ENCODE measurements around the gene P2RY6. TPM values are rescaled to one million over a fixed set of nuclear protein-coding genes. Genes with fewer than 3 reads are reported as not detected.

Gene P2RY6
- total and polyA plus RNA-seq, 2 of the 4 experiments (the other 2 are of a cell fraction): 0.44 TPM; not detected in 1

DNA sequence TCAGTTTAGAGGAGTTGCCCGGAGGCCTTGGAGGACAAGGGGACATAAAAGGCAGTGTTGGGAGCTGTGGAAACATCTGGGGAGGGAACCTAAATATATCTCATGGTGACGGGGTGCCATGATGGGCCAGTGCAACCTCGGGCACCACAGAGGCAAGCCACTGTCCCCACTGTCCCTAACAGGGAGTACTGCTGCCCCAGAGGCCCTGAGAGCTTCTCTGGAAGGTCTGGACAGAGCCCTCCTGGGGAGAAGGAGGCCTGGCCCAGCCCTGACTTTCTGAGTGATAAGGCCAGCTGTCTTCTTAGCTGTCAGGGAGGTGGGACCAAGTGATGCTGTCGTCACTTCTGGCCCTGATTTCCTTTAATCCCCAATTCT is 5.5 kb upstream of the P2RY6 start:
- TF ChIP-seq MAZ (IDR thresholded peaks at IDR 0.05; ENCODE audit: borderline replicate concordance, low read depth, low read length) (no peak), FOS (IDR thresholded peaks at IDR 0.05; ENCODE audit: low read depth, low read length) (no peak), POLR2A (IDR thresholded peaks at IDR 0.05; ENCODE audit: low read depth, low read length) (no peak), ELK1 (IDR thresholded peaks at IDR 0.05; ENCODE audit: borderline replicate concordance, low read depth, low read length) (no peak), SMC3 (IDR thresholded peaks at IDR 0.05; ENCODE audit: low read depth, low read length) (no peak), RFX5 (IDR thresholded peaks at IDR 0.05; ENCODE audit: low read depth, low read length) (no peak), BHLHE40 (IDR thresholded peaks at IDR 0.05; ENCODE audit: low read depth, low read length) (no peak), RCOR1 (IDR thresholded peaks at IDR 0.05; ENCODE audit: insufficient replicate concordance, low read length) (no peak), CTCF (conservative IDR thresholded peaks at IDR 0.05; ENCODE audit: low read depth, low read length) (no peak), RAD21 (IDR thresholded peaks at IDR 0.05; ENCODE audit: low read length) (no peak), MAFK (IDR thresholded peaks at IDR 0.05; ENCODE audit: low read depth, low read length) (no peak), MXI1 (IDR thresholded peaks at IDR 0.05; ENCODE audit: borderline replicate concordance, low read depth, low read length) (no peak), CEBPB (IDR thresholded peaks at IDR 0.05; ENCODE audit: low read depth, low read length) (no peak), NFE2L2 (IDR thresholded peaks at IDR 0.05; ENCODE audit: low read depth, low read length) (no peak), CHD1 (IDR thresholded peaks at IDR 0.05; ENCODE audit: low read depth, low read length) (no peak)
- TF ChIP-seq, protein P1, sequence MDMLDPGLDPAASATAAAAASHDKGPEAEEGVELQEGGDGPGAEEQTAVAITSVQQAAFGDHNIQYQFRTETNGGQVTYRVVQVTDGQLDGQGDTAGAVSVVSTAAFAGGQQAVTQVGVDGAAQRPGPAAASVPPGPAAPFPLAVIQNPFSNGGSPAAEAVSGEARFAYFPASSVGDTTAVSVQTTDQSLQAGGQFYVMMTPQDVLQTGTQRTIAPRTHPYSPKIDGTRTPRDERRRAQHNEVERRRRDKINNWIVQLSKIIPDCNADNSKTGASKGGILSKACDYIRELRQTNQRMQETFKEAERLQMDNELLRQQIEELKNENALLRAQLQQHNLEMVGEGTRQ (IDR thresholded peaks at IDR 0.05; ENCODE audit: low read depth, low read length): no peak
- H2AK5ac ChIP-seq (ENCODE audit: low read depth, low read length): no peak overlapping the region
- no peak overlapping the region for H3K18ac ChIP-seq (ENCODE audit: low read depth, low read length)
- POLR2A ChIA-PET (ENCODE audit: unreplicated experiment): no interaction called here
- no peak overlapping the region for H4K5ac ChIP-seq (ENCODE audit: low read depth, low read length)
- H3K79me1 ChIP-seq (ENCODE audit: low read depth in 1 of 2, low read length in 2 of 2): no peaks in the 10 kb centered on the region
- in situ Hi-C loops (cut with MboI; ENCODE audit: low sequenced_read_pairs) (no loop called here), intact Hi-C loops (cut with micrococcal nuclease) (no loop called here), dilution Hi-C loops (cut with HindIII; ENCODE audit: low sequenced_read_pairs, unreplicated experiment) (no loop called here)
- H2AK9ac ChIP-seq (replicated peaks; ENCODE audit: low read depth, low read length, poor library complexity): no peak overlapping the region
- H3K27ac ChIP-seq (ENCODE audit: insufficient read depth, low read length): no peak overlapping the region
- no peaks in the 10 kb centered on the region for H3K36me3 ChIP-seq (ENCODE audit: control insufficient read depth, insufficient read depth, low read length)
- H3K4me2 ChIP-seq (ENCODE audit: low read depth, low read length): no peak overlapping the region
- no peak overlapping the region for H4K8ac ChIP-seq (ENCODE audit: low read depth in 2 of 2, low read length in 2 of 2)
- H2BK15ac ChIP-seq (ENCODE audit: low read depth, low read length): no peak overlapping the region
- H3K4me1 ChIP-seq (ENCODE audit: control insufficient read depth, insufficient read depth, low read length): 0 out of 2 replicates have a peak, but pooled peaks cover 2% of the 10 kb centered on the region
- no peak overlapping the region for H3K23ac ChIP-seq (ENCODE audit: low read depth, low read length)
- H2AFZ ChIP-seq (replicated peaks; ENCODE audit: low read length, poor library complexity): peak overlapping the region; percentile 6
- DNase-seq (no peak), ATAC-seq (ENCODE audit: low read depth) (no peak)
- H3K4ac ChIP-seq (ENCODE audit: low read depth, low read length): no peak overlapping the region
- no peaks in the 10 kb centered on the region; the same call in 1 of the 2 replicates for H3K9me1 ChIP-seq (ENCODE audit: insufficient read depth, low read length)
- H3K9ac ChIP-seq (ENCODE audit: low read depth, low read length): no peak overlapping the region
- peaks cover 54% of the 10 kb centered on the region for H3K27me3 ChIP-seq (ENCODE audit: control insufficient read depth, insufficient read depth, low read length)
- BruUV-seq (replicated peaks): no TSS peak
- H2BK20ac ChIP-seq (ENCODE audit: low read depth, low read length): no peak overlapping the region
- no peak overlapping the region for H3K56ac ChIP-seq (ENCODE audit: extremely low read depth, insufficient read depth, low read length)
- 67% methylated on average over 2 of the region's 4 CpGs; no CpG with 5 or more reads in 1 of the 2 experiments for WGBS, 2 experiments (ENCODE audit: extremely low coverage in 2 of 2, insufficient read length in 1 of 2)
- no peak overlapping the region for H3K14ac ChIP-seq (replicated peaks; ENCODE audit: low read depth, low read length)
- no peaks in the 10 kb centered on the region for H4K20me1 ChIP-seq (ENCODE audit: insufficient read depth, low read length)
- H3K9me3 ChIP-seq (ENCODE audit: control insufficient read depth, insufficient read depth, low read length): no peaks in the 10 kb centered on the region
- no peak overlapping the region for H2BK120ac ChIP-seq (ENCODE audit: low read depth, low read length)
- CTCF ChIA-PET: interaction anchor here (1.5 kb wide), 1 partner anchor 22 kb away, joined by 4 read pairs; no protein-coding TSS in a partner anchor
- H2BK5ac ChIP-seq (ENCODE audit: low read depth, low read length, poor library complexity, severe bottlenecking): no peak overlapping the region
- no peak overlapping the region for H3K4me3 ChIP-seq (ENCODE audit: insufficient read depth, low read depth, low read length)
- no peak overlapping the region for H4K91ac ChIP-seq (ENCODE audit: insufficient read depth, low read depth, low read length)

Data from IMR-90 (cell line).